ENCODE measurements around the gene RANGRF.

RANGRF gene, protein sequence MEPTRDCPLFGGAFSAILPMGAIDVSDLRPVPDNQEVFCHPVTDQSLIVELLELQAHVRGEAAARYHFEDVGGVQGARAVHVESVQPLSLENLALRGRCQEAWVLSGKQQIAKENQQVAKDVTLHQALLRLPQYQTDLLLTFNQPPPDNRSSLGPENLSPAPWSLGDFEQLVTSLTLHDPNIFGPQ

DNA sequence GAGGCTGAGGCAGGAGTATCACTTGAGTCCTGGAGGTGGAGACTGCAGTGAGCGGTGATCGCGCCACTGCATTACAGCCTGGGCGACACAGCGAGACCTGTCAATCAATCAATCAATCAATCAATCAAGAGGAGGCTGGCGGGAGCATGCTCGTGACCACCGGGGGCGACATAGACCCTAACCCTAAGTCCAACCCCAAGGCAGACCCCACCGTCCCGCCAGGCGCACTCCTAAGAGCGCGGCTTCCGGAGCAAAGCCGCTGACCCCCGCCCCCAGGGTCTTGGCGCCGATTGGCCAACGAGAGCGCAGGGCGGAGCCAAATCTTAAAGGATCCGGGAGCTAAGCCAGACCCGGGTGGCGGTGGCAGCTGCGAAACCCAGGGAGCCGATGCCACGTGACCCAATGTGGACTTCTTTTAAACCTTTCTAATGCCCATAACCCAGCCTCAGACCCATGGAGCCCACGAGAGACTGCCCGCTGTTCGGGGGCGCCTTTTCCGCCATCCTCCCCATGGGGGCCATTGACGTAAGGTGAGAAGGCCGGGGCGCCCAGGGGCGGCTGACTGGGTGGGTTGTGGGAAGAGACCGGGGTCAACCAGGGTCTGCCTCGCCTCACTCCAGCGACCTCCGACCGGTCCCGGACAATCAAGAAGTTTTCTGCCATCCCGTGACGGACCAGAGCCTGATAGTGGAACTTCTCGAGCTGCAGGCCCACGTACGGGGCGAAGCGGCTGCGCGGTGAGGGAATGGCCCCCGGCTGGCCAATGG is at the start of gene RANGRF:
TSS of gene RANGRF (plus strand) at position 335 of the 767 bp plus-strand sequence. CDS start at position 454, 119 bp downstream.
- DNase-seq, result peak; percentile 98

DNA sequence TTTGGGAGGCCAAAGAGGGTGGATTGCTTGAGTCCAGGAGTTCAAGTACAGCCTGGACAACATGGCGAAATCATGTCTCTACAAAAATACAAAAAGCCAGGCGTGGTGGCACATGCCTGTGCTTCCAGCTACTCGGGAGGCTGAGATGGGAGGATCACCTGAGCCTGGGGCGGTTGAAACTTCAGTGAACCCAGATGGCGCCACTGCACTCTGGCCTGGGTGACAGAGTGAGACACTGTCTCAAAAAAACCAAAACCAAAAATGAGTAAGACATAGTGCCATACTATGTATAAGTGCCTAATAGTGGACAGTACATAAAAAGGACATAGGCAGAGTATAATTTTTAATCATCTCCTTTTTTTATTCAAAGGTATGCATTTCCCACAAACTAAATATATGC is 44.6 kb upstream of the RANGRF start:
- DNase-seq, result no peak

DNA sequence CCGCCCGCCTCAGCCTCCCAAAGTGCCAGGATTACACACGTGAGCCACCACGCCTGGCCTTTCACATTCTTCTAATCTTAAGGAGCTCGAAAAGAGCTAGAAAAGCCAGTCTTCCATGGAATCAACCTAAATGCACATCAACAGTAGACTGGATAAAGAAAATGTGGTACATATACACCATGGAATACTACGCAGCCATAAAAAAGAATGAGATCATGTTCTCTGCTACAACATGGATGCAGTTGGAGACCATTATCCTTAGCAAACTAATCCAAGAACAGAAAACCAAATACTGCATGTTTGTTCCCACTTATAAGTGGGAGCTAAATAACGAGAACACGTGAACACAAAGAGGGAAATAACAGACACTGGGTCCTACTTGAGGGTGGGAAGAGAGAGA is 43.7 kb upstream of the RANGRF start:
- DNase-seq, result no peak

DNA sequence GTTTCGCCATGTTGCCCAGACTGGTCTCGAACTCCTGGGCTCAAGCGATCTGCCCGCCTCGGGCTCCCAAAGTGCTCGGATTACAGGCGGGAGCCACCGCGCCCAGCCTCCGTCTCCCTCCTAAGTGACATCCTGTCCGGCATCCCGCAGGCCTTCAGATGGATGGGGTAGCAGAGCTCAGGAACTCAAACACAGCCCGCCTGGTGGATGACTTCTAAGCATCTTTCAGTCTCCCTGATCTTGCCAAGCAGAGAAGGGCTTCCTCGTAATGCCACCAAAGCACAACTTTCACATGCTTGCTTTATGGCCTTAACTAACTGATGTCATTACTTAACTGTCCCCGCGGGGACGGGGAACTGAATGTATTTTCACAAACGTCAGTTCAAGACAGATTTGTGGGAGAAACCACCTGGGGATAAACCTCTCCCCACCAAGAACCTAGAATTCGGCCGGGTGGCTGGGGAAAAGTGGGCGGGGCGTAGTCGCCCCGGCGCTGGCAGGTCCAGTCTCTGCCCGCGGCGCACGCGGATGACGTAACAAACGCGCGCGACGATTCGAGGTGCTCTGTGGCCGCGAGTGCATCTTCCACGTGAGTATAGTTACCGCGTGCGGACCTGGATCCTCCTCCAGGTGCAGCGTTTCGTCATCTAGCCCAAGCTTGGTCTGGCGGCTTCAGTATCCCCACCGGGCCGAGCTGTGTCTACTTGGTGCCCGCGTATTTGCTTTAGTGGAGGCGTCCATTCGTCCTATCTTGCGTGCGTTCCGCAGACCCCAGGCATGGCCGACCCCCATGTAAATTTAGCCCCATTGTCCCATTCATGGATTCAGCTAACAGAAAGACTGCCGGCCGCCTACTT is 39.5 kb upstream of the RANGRF start, which contains the start of gene PFAS:
TSS of gene PFAS (plus strand) at position 539 of the 857 bp plus-strand sequence. CDS start 4,649 bp downstream, outside the sequence.
- peak; percentile 99 for DNase-seq

DNA sequence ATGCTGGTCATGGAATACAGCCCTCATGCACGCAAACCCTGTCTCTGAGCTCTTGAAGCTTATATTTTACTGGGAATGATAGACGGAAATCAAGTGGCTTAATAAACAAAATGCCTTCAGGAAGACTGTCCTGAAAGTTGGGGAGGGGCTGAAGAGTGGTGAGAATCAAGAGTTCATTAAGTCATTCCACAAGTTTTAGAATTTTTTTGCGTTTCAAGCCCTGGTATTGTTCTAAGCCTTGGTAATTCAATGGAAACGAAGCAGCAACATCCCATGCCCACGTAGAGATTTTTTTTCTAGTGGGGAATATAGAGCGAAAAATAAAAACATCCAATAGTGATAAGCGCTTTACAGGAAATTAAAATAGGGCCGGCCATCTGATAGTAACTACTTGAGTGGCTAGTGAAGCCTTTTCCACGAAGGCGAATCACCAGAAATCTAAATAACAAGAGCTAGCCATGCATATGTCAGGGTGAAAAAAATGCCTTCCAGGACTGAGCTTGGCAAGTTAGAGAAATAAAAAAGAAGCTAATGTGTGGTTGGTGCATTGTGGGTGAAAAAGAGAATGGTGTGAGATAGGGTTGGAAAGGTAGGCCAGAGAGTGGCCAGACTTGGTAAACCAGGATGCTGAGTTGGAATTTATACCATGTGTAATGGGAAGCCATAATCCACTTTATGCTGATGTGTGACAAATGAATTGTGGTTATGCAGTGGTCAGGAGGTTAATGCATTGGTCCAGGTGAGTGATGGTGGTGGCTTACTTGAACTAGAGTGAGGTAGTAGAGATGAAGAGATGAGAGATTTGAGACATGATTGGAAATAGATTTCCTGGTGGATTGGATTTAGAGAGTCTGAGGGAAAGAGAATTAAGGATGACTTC is 38.6 kb upstream of the RANGRF start:
- peak; percentile 55 for DNase-seq

DNA sequence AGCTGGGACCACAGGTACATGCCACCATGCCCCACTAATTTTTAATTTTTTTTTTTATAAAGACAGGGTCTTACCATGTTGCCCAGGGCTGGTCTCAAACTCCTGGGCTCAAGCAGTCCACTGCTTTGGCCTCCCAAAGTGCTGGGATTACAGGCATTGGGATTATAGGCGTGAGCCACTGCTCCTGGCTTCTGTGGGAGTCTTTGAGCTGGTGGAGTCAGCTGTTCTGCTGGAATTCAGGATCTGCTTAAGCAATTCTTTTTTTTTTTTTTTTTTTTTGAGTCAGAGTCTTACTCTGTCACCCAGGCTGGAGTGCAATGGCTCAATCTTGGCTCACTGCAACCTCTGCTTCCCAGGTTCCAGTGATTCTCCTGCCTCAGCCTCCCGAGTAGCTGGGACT is 37.1 kb upstream of the RANGRF start:
- DNase-seq, result peak; percentile 57

DNA sequence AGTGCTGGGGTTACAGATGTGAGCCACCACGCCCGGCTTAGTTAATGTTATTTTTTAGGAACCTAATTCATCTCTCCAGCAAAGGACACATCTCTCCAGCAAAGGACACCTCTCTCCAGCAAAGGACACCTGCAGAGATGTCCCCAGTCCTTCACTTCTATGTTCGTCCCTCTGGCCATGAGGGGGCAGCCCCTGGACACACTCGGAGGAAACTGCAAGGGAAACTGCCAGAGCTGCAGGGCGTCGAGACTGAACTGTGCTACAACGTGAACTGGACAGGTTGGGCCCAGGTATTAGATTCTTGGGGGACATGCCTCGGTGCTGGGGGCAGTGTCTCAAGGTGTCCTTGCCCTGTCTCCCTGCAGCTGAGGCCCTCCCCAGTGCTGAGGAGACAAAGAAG is 34.7 kb upstream of the RANGRF start:
- peak; percentile 22 for DNase-seq

DNA sequence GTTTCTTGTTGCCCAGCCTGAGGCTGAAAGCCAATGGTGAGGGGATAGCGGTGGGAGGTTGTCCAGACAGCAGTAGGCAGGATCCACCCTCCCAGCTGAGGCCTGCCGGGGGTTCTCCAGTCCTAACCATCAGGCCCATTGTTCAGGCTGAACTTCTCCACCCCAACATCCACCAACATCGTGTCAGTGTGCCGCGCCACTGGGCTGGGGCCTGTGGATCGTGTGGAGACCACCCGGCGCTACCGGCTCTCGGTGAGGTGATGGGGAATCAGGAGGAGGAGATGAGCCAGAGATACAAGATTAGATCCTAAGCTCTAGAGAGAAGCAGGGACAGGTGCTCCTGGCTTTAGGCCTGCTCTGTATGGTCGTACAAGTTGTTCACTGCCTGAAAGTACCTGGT is 33.6 kb upstream of the RANGRF start:
- no peak for DNase-seq

DNA sequence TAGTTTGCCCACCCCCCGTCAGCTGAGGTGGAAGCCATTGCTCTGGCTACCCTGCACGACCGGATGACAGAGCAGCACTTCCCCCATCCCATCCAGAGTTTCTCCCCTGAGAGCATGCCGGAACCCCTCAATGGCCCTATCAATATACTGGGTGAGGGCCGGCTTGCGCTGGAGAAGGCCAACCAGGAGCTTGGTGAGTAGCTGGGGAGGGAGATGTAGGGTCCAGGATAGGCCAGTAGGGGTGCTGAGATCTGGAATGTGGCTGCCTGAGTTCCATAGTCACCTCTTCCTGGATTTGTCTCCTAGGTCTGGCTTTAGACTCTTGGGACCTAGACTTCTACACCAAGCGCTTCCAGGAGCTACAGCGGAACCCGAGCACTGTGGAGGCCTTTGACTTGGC is 33.0 kb upstream of the RANGRF start:
- DNase-seq, result no peak

DNA sequence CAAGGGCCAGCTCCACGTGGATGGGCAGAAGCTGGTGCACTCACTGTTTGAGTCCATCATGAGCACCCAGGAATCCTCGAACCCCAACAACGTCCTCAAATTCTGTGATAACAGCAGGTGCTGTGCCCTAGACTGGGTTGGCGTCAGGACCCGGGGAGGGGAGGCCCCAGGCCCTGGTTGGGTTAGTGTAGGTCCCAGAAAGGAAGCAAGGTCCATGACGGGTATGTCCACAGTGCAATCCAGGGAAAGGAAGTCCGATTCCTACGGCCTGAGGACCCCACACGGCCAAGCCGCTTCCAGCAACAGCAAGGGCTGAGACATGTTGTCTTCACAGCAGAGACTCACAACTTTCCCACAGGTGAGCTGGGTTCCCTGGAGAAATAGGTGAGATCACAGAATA is 32.2 kb upstream of the RANGRF start:
- DNase-seq, result no peak

DNA sequence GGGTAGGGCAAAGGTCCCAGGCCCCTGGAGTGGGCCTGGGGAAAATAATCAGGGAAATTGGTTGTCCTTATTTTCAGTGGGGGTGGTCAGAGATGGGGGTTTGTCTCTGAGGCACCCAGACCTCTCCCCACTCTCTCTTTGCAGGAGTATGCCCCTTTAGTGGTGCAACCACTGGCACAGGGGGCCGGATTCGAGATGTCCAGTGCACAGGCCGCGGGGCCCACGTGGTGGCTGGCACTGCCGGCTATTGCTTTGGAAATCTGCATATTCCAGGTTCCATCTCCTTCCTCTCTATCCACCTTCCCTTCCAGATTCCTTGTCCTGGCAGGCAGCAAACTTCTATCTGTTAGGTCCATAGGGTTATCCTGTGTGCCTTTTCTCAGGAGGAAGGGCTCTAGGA is 31.8 kb upstream of the RANGRF start:
- no peak for DNase-seq

DNA sequence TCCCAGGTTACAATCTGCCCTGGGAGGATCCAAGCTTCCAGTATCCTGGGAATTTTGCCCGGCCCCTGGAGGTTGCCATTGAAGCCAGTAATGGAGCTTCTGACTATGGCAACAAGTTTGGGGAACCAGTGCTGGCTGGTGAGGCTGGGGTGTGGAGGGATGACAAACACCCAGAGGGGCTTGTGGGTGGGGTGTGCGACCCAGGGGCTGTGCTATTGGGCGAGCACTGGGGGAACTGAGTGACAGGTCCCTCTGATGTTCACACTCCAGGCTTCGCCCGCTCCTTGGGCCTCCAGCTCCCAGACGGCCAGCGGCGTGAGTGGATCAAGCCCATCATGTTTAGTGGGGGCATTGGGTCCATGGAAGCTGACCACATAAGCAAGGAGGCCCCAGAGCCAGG is 30.7 kb upstream of the RANGRF start:
- no peak for DNase-seq

DNA sequence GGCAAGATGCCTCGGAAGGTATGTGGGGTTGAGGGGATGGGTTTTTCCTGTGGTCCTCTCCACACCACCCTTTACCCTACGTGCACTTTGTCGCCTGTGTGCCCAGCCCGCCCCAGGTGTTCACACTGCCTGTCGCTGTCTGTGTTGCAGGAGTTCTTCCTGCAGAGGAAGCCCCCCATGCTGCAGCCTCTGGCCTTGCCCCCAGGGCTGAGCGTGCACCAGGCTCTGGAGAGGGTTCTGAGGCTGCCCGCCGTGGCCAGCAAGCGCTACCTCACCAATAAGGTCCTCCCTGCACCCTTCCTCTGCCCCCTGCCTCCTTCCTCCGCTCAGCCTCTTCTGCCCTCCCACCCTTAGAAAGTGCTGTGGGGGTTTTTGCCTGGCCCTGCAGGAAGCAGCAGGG is 24.1 kb upstream of the RANGRF start:
- no peak for DNase-seq

DNA sequence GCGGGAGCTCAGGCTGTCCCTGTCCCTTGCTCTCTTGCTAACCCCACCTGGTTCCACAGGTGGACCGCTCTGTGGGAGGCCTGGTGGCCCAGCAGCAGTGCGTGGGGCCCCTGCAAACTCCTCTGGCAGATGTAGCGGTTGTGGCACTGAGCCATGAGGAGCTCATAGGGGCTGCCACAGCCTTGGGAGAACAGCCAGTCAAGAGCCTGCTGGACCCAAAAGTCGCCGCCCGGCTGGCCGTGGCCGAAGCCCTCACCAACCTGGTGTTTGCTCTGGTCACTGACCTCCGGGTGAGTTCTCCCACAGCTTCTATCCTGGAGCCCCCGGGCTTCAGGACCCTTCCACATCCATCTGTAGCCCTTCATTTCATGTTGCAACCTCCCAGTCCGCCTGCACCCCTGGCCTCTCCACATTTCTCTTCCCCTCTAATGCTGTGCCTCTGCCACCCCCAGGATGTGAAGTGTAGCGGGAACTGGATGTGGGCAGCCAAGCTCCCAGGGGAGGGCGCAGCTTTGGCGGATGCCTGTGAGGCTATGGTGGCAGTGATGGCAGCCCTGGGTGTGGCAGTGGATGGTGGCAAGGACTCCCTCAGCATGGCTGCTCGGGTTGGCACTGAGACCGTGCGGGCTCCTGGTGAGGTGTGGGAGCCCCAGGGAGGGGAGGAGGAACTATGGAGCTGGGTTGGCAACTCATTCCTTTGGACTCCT is 23.5 kb upstream of the RANGRF start:
- no peak for DNase-seq

DNA sequence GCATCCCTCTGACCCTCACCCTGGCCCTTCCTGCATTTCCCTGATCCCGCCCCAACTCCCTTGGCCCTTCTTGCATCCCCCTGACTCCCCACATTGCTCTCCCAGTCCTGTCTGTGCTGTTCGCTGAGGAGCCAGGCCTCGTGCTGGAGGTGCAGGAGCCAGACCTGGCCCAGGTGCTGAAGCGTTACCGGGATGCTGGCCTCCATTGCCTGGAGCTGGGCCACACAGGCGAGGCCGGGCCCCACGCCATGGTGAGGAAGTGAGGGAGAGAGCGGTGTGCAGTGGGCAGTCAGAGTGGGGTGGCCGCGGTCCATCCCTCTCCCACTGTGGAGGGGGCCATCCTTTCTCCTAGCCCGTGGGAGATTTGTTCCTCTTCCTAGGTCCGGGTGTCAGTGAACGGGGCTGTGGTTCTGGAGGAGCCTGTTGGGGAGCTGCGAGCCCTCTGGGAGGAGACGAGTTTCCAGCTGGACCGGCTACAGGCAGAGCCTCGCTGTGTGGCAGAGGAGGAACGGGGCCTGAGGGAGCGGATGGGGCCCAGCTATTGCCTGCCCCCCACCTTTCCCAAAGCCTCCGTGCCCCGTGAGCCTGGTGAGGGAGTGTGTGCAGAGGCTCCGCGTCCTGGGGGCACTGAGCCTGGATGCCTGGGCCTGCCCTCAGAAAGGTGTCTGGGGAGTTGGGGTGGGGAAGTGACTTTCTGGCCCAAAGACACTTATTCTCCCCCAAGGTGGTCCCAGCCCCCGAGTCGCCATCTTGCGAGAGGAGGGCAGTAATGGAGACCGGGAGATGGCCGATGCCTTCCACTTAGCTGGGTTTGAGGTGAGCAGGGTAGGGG is 21.6 kb upstream of the RANGRF start:
- no peak for DNase-seq

DNA sequence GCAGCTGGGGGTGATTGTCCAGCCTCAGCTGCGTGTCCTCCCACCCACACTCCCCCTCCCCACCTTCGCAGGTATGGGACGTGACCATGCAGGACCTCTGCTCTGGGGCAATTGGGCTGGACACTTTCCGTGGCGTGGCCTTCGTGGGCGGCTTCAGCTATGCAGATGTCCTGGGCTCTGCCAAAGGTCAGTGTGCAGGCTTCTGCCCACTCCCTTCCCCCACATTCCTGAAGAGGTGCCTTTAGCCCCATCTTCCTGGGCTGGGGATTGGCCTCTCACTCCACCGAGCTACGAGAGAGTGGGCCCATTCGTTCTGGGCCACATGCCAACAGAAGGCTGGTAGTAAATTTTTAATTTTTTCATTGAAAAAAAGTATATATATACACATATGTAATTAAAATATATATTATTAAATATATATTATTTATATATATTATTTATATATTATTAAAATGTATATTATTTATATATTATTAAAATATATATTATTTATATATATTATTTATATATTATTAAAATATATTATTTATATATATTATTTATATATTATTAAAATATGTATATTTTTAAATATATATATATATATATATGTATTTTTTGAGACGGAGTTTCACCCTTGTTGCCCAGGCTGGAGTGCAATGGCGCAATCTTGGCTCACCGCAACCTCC is 20.9 kb upstream of the RANGRF start:
- no peak for DNase-seq

DNA sequence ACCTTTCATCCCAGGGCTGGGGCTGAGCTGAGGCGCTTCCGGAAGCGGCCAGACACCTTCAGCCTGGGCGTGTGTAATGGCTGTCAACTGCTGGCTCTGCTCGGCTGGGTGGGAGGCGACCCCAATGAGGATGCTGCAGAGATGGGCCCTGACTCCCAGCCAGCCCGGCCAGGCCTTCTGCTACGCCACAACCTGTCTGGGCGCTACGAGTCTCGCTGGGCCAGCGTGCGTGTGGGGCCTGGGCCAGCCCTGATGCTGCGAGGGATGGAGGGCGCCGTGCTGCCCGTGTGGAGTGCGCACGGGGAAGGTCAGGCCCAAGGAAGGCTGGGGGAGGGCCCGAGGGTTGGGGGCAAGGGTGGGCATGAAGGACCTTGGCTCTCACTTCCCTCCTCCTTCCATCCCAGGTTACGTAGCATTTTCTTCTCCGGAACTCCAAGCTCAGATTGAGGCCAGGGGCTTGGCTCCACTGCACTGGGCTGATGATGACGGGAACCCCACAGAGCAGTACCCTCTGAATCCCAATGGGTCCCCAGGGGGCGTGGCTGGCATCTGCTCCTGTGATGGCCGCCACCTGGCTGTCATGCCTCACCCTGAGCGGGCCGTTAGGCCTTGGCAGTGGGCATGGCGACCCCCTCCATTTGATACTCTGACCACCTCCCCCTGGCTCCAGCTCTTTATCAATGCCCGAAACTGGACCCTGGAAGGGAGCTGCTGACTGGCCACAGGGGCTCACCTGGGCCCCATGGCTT is 19.7 kb upstream of the RANGRF start:
- no peak for DNase-seq

DNA sequence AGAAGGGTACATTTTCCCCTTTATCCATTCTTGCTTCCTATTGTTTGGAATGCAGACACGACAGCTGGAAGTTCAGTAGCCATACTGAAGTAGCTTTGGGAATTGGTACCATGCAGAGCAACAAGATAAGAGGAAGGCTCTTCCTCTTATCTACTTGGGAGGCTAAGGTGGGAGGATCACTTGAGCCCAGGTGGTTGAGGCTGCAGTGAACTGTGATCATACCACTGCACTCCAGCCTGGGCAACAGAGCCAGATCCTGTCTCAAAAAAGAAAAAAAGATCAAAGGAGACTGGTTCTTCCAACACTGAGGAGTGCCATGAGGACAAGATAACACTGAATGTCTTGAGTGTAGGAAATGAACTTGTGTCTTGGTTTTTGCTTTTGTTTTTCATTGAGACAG is 16.0 kb upstream of the RANGRF start:
- no peak for DNase-seq

DNA sequence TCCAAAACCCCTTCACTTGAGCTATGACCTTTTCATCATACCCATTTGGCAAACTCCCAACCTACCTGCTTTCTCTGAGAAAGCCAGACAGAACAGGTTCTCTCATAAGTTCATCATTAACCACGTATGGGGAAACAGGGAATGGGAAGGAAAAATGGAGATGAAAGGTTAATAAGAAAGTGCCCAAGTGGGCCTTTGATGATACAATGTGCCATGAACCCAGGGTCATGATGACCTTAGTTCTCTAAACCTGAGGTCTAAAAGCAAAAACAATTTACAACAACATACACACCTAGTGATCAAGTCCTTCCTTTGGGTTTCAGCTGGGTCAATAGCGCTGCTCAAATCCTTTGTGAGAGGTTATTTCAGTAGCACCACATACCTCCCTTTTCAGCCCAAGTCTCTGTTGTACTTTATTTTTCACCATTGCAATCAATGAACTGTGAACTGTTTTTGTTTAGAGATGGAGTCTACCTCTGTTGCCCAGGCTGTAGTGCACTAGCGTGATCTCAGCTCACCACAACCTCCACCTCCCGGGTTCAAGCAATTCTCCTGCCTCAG is 14.5 kb upstream of the RANGRF start:
- DNase-seq, result no peak
